GM19438 (cell line): Measurements from ENCODE around the gene XXYLT1.
"Not testable (repeated sequence)": the region's sequence is repeated elsewhere in the genome, so short reads cannot be mapped to it uniquely, and the experiment has no call there.

Experiments used
- ATAC-seq: cut with Tn5 transposase; IDR thresholded peaks from one replicate; pipeline ENCODE4 v1.9.1; 2021; ENCODE audit warnings: low read depth; ENCODE audit not compliant: unreplicated experiment

The XXYLT1 gene

GRCh38 chr3:195270817-195271409, at the start of gene XXYLT1:
TSS of gene XXYLT1 (minus strand) at chr3:195271159. CDS start at chr3:195271058, 101 bp downstream.
- ATAC-seq, result peak; percentile 78

GRCh38 chr3:195319060-195319459, 48.1 kb upstream of the XXYLT1 start:
- no peak for ATAC-seq

GRCh38 chr3:195312714-195313113, 41.8 kb upstream of the XXYLT1 start:
- no peak for ATAC-seq

- no peak for ATAC-seq
Observed at GRCh38 chr3:195307711-195308110, 36.8 kb upstream of the XXYLT1 start.

- no peak for ATAC-seq
Observed at GRCh38 chr3:195306369-195306768, 35.4 kb upstream of the XXYLT1 start.

GRCh38 chr3:195302431-195302830, 31.5 kb upstream of the XXYLT1 start:
- ATAC-seq, result no peak

- ATAC-seq, result peak; percentile 78
Observed at GRCh38 chr3:195297446-195297845, 26.5 kb upstream of the XXYLT1 start.

GRCh38 chr3:195296662-195297061, 25.7 kb upstream of the XXYLT1 start:
- ATAC-seq, result no peak

- ATAC-seq, result no peak
Observed at GRCh38 chr3:195291121-195291520, 20.2 kb upstream of the XXYLT1 start.

- not testable (repeated sequence) for ATAC-seq
Observed at GRCh38 chr3:195290643-195291042, 19.7 kb upstream of the XXYLT1 start.

- ATAC-seq, result no peak
Observed at GRCh38 chr3:195286115-195286872, 15.3 kb upstream of the XXYLT1 start.

- ATAC-seq, result no peak
Observed at GRCh38 chr3:195285372-195285771, 14.4 kb upstream of the XXYLT1 start.

- no peak for ATAC-seq
Observed at GRCh38 chr3:195284842-195285241, 13.9 kb upstream of the XXYLT1 start.

GRCh38 chr3:195282961-195283360, 12.0 kb upstream of the XXYLT1 start:
- no peak for ATAC-seq

GRCh38 chr3:195274259-195274966, 3.5 kb upstream of the XXYLT1 start:
- no peak for ATAC-seq

GRCh38 chr3:195271410-195272243, 668 bp upstream of the XXYLT1 start:
- peak; percentile 63 for ATAC-seq

GRCh38 chr3:195270079-195270816, 711 bp downstream of the XXYLT1 start:
- ATAC-seq, result peak; percentile 34

- no peak for ATAC-seq
Observed at GRCh38 chr3:195269375-195270078, 1.4 kb downstream of the XXYLT1 start.

- ATAC-seq, result no peak
Observed at GRCh38 chr3:195268576-195269309, 2.2 kb downstream of the XXYLT1 start.
